ENCODE data around the gene LCOR.

The LCOR gene

GRCh38 chr10:97003804-97004201 lies 171.7 kb downstream of the LCOR start:
- FAIRE-seq (no peak), DNase-seq (ENCODE audit: insufficient read length, low spot score) (no peak)

- FAIRE-seq = no peak
- DNase-seq (ENCODE audit: insufficient read length, low spot score) = no peak
Observed at GRCh38 chr10:97004591-97004990, 172.5 kb downstream of the LCOR start.

- DNase-seq (ENCODE audit: insufficient read length, low spot score) (no peak), FAIRE-seq (no peak)
Observed at GRCh38 chr10:97005349-97005748, 173.3 kb downstream of the LCOR start.

- FAIRE-seq (no peak), DNase-seq (ENCODE audit: insufficient read length, low spot score) (no peak)
Observed at GRCh38 chr10:97006364-97006763, 174.3 kb downstream of the LCOR start.

- DNase-seq (ENCODE audit: insufficient read length, low spot score) (no peak), FAIRE-seq (no peak)
Observed at GRCh38 chr10:97007417-97007816, 175.3 kb downstream of the LCOR start.

- FAIRE-seq = no peak
- no peak for DNase-seq (ENCODE audit: insufficient read length, low spot score)
Observed at GRCh38 chr10:97010695-97011206, 178.7 kb downstream of the LCOR start.

- FAIRE-seq (no peak), DNase-seq (ENCODE audit: insufficient read length, low spot score) (no peak)
Observed at GRCh38 chr10:97011397-97011796, 179.3 kb downstream of the LCOR start.

- DNase-seq (ENCODE audit: insufficient read length, low spot score) (no peak), FAIRE-seq (no peak)
Observed at GRCh38 chr10:97012470-97012869, 180.4 kb downstream of the LCOR start.

- no peak for DNase-seq (ENCODE audit: insufficient read length, low spot score)
- no peak for FAIRE-seq
Observed at GRCh38 chr10:97013568-97013967, 181.5 kb downstream of the LCOR start.

GRCh38 chr10:97013983-97014382 lies 181.9 kb downstream of the LCOR start:
- DNase-seq (ENCODE audit: insufficient read length, low spot score) = no peak
- no peak for FAIRE-seq

GRCh38 chr10:97015240-97015639 lies 183.1 kb downstream of the LCOR start:
- FAIRE-seq (no peak), DNase-seq (ENCODE audit: insufficient read length, low spot score) (no peak)

- peak; percentile 98 for FAIRE-seq
Observed at GRCh38 chr10:97016728-97017473, 184.8 kb downstream of the LCOR start.

GRCh38 chr10:97017474-97017903 lies 185.4 kb downstream of the LCOR start:
- FAIRE-seq = no peak
- no peak for DNase-seq (ENCODE audit: insufficient read length, low spot score)

More at GRCh38 chr10:97016728-97017473, 184.8 kb downstream of the LCOR start:
- peak; percentile 83 for DNase-seq (ENCODE audit: insufficient read length, low spot score)

- no peak for DNase-seq (ENCODE audit: insufficient read length, low spot score)
- FAIRE-seq = no peak
Observed at GRCh38 chr10:97018251-97019212, 186.4 kb downstream of the LCOR start.

- FAIRE-seq = no peak
- no peak for DNase-seq (ENCODE audit: insufficient read length, low spot score)
Observed at GRCh38 chr10:97019213-97019844, 187.2 kb downstream of the LCOR start.

GRCh38 chr10:97020452-97021400 lies 188.6 kb downstream of the LCOR start:
- no peak for FAIRE-seq
- DNase-seq (ENCODE audit: insufficient read length, low spot score) = no peak

- no peak for FAIRE-seq
- no peak for DNase-seq (ENCODE audit: insufficient read length, low spot score)
Observed at GRCh38 chr10:97022616-97023015, 190.5 kb downstream of the LCOR start.

- no peak for DNase-seq (ENCODE audit: insufficient read length, low spot score)
Observed at GRCh38 chr10:97023401-97024167, 191.5 kb downstream of the LCOR start.

More at GRCh38 chr10:97023401-97024167, 191.5 kb downstream of the LCOR start:
- FAIRE-seq = no peak
